ENCODE data around the gene SMIM13. TPM values are rescaled to one million over a fixed set of nuclear protein-coding genes. Genes with fewer than 3 reads are reported as not detected.

SMIM13 gene
- polyA plus RNA-seq, 2 of the 4 experiments (the other 2 are of a cell fraction), result 12.7 to 12.8 TPM

DNA sequence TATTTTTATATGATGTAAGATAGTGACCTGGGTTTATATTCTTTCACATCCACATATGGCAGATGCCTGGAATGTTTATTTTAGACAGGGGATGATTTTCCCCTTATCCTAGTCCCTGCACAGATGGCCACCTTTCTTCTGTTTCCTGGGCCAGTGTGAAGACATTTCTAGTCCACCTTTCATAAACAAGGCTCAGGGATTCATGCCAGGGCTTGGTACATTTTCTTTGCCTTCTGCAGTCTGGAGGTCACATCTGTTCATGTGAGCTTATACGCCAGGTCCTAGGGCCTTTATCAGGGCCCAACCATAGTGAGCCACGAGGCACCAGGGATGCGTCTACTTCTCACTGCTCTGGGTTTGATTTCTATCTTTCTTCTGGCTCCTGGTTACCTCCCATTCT, 55.9 kb downstream of the SMIM13 start (continued):
- TF ChIP-seq JUNB (IDR thresholded peaks at IDR 0.05) (no peak), CEBPB (IDR thresholded peaks at IDR 0.05) (no peak), EP300 (IDR thresholded peaks at IDR 0.05) (no peak), EHMT2 (IDR thresholded peaks at IDR 0.05; ENCODE audit: low read depth) (no peak), HEYL (CRISPR knock-in tag; IDR thresholded peaks at IDR 0.05) (no peak), CBX8 (IDR thresholded peaks at IDR 0.05) (no peak), SMC3 (IDR thresholded peaks at IDR 0.05) (no peak)
- TF ChIP-seq, protein P1, sequence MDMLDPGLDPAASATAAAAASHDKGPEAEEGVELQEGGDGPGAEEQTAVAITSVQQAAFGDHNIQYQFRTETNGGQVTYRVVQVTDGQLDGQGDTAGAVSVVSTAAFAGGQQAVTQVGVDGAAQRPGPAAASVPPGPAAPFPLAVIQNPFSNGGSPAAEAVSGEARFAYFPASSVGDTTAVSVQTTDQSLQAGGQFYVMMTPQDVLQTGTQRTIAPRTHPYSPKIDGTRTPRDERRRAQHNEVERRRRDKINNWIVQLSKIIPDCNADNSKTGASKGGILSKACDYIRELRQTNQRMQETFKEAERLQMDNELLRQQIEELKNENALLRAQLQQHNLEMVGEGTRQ (IDR thresholded peaks at IDR 0.05), result no peak
- TF ChIP-seq, protein P2, sequence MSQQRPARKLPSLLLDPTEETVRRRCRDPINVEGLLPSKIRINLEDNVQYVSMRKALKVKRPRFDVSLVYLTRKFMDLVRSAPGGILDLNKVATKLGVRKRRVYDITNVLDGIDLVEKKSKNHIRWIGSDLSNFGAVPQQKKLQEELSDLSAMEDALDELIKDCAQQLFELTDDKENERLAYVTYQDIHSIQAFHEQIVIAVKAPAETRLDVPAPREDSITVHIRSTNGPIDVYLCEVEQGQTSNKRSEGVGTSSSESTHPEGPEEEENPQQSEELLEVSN (IDR thresholded peaks at IDR 0.05; ENCODE audit: borderline replicate concordance, low read depth), result no peak

DNA sequence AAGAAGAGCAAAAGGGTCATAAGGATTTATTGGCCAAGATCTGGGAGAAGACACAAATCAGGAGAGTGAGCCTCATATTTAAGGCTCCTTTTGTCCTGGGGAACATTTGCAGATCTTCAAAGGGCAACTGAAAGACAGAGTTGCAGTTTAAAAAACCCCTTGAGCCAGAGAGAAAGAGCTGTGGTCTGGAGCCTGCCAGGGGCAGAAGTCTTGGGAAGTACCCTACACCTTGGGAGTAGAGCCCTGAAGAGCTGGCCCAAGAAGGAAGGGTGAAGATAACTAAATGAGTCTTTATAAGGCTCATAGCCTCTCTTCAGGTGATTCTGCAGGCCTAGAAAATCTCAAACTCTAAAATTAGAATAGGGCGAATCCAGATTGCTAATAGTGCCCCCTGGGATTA, 57.9 kb downstream of the SMIM13 start:
- DNase-seq (ENCODE audit: low read depth in 1 of 2, low spot score in 1 of 2), result no peak
- FAIRE-seq, result no peak
- no peak for ATAC-seq
- Histone ChIP-seq H3K27ac (0 out of 6 replicates have a peak overlapping the region, but pooled peaks of 1 of the 2 experiments have one; percentile 34), H3K9me3 (no peaks in the 10 kb centered on the region), H3K4me3 (no peak overlapping the region), H3K4me2 (no peak overlapping the region), H3K4me1 (no peaks in the 10 kb centered on the region)
- ChIA-PET POLR2A (no interaction called here), CTCF (interaction anchor here (1.1 to 2.0 kb wide), 4 partner anchors 11 to 345 kb away, joined by 3 to 13 read pairs (median 3); no protein-coding TSS in a partner anchor)
- WGBS (ENCODE audit: missing lambda C conversion rate), result 90% methylated on average over 1 of the region's 1 CpG
- TF ChIP-seq RFX5 (IDR thresholded peaks at IDR 0.05) (no peak), MAFK (IDR thresholded peaks at IDR 0.05; ENCODE audit: partially characterized antibody) (no peak), ZC3H11A (IDR thresholded peaks at IDR 0.05) (no peak), POLR2A (IDR thresholded peaks at IDR 0.05; ENCODE audit: low read length) (no peak), SREBF2 (IDR thresholded peaks at IDR 0.05) (no peak), CBX8 (IDR thresholded peaks at IDR 0.05) (no peak), KDM1A (IDR thresholded peaks at IDR 0.05; ENCODE audit: low read depth) (no peak), FOSB (CRISPR knock-in tag; IDR thresholded peaks at IDR 0.05) (no peak), MAZ (IDR thresholded peaks at IDR 0.05; ENCODE audit: borderline replicate concordance, low read depth, low read length) (no peak), CBX2 (IDR thresholded peaks at IDR 0.05; ENCODE audit: borderline replicate concordance, low read depth) (no peak), HDAC2 (IDR thresholded peaks at IDR 0.05) (no peak), KDM5A (IDR thresholded peaks at IDR 0.05) (no peak), ZNF302 (CRISPR knock-in tag; IDR thresholded peaks at IDR 0.05) (no peak)
- TF ChIP-seq, protein P3, sequence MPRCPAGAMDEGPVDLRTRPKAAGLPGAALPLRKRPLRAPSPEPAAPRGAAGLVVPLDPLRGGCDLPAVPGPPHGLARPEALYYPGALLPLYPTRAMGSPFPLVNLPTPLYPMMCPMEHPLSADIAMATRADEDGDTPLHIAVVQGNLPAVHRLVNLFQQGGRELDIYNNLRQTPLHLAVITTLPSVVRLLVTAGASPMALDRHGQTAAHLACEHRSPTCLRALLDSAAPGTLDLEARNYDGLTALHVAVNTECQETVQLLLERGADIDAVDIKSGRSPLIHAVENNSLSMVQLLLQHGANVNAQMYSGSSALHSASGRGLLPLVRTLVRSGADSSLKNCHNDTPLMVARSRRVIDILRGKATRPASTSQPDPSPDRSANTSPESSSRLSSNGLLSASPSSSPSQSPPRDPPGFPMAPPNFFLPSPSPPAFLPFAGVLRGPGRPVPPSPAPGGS (IDR thresholded peaks at IDR 0.05), result no peak
- TF ChIP-seq, protein P4, sequence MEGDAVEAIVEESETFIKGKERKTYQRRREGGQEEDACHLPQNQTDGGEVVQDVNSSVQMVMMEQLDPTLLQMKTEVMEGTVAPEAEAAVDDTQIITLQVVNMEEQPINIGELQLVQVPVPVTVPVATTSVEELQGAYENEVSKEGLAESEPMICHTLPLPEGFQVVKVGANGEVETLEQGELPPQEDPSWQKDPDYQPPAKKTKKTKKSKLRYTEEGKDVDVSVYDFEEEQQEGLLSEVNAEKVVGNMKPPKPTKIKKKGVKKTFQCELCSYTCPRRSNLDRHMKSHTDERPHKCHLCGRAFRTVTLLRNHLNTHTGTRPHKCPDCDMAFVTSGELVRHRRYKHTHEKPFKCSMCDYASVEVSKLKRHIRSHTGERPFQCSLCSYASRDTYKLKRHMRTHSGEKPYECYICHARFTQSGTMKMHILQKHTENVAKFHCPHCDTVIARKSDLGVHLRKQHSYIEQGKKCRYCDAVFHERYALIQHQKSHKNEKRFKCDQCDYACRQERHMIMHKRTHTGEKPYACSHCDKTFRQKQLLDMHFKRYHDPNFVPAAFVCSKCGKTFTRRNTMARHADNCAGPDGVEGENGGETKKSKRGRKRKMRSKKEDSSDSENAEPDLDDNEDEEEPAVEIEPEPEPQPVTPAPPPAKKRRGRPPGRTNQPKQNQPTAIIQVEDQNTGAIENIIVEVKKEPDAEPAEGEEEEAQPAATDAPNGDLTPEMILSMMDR (IDR thresholded peaks at IDR 0.05), result no peak
- TF ChIP-seq, protein P5, sequence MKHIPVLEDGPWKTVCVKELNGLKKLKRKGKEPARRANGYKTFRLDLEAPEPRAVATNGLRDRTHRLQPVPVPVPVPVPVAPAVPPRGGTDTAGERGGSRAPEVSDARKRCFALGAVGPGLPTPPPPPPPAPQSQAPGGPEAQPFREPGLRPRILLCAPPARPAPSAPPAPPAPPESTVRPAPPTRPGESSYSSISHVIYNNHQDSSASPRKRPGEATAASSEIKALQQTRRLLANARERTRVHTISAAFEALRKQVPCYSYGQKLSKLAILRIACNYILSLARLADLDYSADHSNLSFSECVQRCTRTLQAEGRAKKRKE (CRISPR knock-in tag; IDR thresholded peaks at IDR 0.05; ENCODE audit: low read depth), result no peak
- TF ChIP-seq, protein P6, sequence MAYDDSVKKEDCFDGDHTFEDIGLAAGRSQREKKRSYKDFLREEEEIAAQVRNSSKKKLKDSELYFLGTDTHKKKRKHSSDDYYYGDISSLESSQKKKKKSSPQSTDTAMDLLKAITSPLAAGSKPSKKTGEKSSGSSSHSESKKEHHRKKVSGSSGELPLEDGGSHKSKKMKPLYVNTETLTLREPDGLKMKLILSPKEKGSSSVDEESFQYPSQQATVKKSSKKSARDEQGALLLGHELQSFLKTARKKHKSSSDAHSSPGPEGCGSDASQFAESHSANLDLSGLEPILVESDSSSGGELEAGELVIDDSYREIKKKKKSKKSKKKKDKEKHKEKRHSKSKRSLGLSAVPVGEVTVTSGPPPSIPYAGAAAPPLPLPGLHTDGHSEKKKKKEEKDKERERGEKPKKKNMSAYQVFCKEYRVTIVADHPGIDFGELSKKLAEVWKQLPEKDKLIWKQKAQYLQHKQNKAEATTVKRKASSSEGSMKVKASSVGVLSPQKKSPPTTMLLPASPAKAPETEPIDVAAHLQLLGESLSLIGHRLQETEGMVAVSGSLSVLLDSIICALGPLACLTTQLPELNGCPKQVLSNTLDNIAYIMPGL (CRISPR knock-in tag; IDR thresholded peaks at IDR 0.05; ENCODE audit: borderline replicate concordance), result no peak
- TF ChIP-seq, protein P7, sequence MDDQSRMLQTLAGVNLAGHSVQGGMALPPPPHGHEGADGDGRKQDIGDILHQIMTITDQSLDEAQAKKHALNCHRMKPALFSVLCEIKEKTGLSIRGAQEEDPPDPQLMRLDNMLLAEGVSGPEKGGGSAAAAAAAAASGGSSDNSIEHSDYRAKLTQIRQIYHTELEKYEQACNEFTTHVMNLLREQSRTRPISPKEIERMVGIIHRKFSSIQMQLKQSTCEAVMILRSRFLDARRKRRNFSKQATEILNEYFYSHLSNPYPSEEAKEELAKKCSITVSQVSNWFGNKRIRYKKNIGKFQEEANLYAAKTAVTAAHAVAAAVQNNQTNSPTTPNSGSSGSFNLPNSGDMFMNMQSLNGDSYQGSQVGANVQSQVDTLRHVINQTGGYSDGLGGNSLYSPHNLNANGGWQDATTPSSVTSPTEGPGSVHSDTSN (IDR thresholded peaks at IDR 0.05), result no peak

Data from A549 (cell line).